ENCODE data around the gene PGLYRP4.
"Not testable (repeated sequence)": the region's sequence is repeated elsewhere in the genome, so short reads cannot be mapped to it uniquely, and the experiment has no call there.

The PGLYRP4 gene

DNA sequence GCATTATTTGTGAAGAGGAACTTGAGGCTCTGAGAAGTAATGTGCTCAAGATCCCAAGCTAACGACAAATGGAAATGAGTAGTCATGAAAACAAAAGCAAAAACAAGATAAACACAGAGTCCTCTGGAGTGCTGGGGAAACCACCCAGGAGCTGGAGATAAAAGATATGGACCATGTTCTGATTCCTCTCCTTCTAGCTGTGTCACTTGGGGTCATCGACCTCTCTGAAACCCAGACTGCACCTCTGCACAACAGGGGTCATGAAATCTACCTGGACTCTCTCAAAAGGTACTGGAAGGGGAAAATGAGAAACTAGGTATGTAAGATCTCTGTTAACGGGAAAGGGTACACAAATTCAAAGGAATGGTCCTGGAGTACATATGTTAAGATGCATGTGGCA is 6.5 kb downstream of the PGLYRP4 start:
- Histone ChIP-seq H3K4me1 (ENCODE audit: control insufficient read depth, insufficient read depth, low read length) (no peaks in the 10 kb centered on the region), H3K27me3 (ENCODE audit: control insufficient read depth, insufficient read depth, low read length) (no peaks in the 10 kb centered on the region), H3K36me3 (ENCODE audit: control insufficient read depth, insufficient read depth, low read length) (no peaks in the 10 kb centered on the region), H3K9ac (ENCODE audit: low read length) (no peak overlapping the region), H3K4me3 (ENCODE audit: low read length) (no peak overlapping the region), H3K9me3 (ENCODE audit: control insufficient read depth, low read length) (no peaks in the 10 kb centered on the region)

DNA sequence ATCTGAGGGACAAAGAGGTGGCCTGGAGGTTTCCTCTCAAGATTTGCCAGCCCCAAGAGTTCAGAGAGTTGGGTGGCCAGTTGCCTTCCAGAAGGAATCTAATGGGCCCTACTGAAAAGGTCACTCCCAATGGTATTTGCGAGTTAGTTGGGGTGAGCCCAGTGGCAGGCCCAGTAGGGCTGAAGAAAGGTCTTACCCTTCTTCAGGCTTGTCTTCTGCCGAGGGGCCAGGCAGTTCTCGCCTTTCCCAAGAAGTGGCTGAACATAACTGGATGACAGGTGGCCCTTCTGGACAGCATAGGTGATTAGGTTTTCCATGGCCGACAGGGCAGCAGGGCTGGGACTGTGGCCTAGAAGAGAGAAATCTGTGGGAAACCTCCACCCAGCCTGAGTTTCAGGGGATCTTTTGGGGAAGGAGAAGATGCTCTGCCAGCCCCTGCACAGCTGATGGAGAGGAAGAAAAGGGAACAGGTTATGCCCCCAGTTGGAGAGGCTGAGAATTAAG is 7.2 kb downstream of the PGLYRP4 start:
- no peaks in the 10 kb centered on the region for H3K4me1 ChIP-seq (ENCODE audit: control insufficient read depth, insufficient read depth, low read length)
- no peaks in the 10 kb centered on the region for H3K9me3 ChIP-seq (ENCODE audit: control insufficient read depth, low read length)
- peaks cover 4% of the 10 kb centered on the region for H3K27me3 ChIP-seq (ENCODE audit: control insufficient read depth, insufficient read depth, low read length)
- no peak overlapping the region for H3K4me3 ChIP-seq (ENCODE audit: low read length)
- H3K36me3 ChIP-seq (ENCODE audit: control insufficient read depth, insufficient read depth, low read length), result no peaks in the 10 kb centered on the region
- no peak overlapping the region for H3K9ac ChIP-seq (ENCODE audit: low read length)

- Histone ChIP-seq H3K4me1 (ENCODE audit: control insufficient read depth, insufficient read depth, low read length) (no peaks in the 10 kb centered on the region), H3K4me3 (ENCODE audit: low read length) (no peak overlapping the region), H3K9ac (ENCODE audit: low read length) (no peak overlapping the region), H3K9me3 (ENCODE audit: control insufficient read depth, low read length) (no peaks in the 10 kb centered on the region), H3K27me3 (ENCODE audit: control insufficient read depth, insufficient read depth, low read length) (peaks cover 5% of the 10 kb centered on the region), H3K36me3 (ENCODE audit: control insufficient read depth, insufficient read depth, low read length) (no peaks in the 10 kb centered on the region)
These were observed 8.3 kb downstream of the PGLYRP4 start for GRCh38 chr1:153340356-153340755.

DNA sequence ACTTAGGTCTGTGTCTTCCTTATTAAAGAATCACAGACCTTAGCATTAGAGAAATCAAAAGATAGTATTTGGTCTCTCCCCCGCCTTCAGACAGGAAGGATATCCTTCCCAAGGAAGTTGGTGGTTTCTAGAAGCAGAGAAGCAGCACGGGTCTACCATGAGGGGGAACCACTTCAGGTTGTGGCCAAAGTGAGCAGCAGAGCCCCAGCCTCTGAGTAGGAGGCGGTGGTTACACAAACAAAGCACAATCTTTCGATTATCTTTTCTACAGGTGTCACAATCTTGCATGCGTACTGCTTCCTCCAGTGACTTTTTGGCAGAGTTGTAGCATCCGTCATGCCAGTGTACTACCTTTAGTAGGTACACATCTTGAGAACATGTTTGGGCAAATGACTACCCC is 8.8 kb downstream of the PGLYRP4 start:
- no peaks in the 10 kb centered on the region for H3K4me1 ChIP-seq (ENCODE audit: control insufficient read depth, insufficient read depth, low read length)
- no peak overlapping the region for H3K9ac ChIP-seq (ENCODE audit: low read length)
- H3K9me3 ChIP-seq (ENCODE audit: control insufficient read depth, low read length), result no peaks in the 10 kb centered on the region
- H3K27me3 ChIP-seq (ENCODE audit: control insufficient read depth, insufficient read depth, low read length), result peaks cover 5% of the 10 kb centered on the region
- H3K4me3 ChIP-seq (ENCODE audit: low read length), result no peak overlapping the region
- H3K36me3 ChIP-seq (ENCODE audit: control insufficient read depth, insufficient read depth, low read length), result no peaks in the 10 kb centered on the region

- Histone ChIP-seq H3K4me1 (ENCODE audit: control insufficient read depth, insufficient read depth, low read length) (no peaks in the 10 kb centered on the region), H3K36me3 (ENCODE audit: control insufficient read depth, insufficient read depth, low read length) (no peaks in the 10 kb centered on the region)
These were observed 10.4 kb downstream of the PGLYRP4 start for GRCh38 chr1:153337980-153338853.

DNA sequence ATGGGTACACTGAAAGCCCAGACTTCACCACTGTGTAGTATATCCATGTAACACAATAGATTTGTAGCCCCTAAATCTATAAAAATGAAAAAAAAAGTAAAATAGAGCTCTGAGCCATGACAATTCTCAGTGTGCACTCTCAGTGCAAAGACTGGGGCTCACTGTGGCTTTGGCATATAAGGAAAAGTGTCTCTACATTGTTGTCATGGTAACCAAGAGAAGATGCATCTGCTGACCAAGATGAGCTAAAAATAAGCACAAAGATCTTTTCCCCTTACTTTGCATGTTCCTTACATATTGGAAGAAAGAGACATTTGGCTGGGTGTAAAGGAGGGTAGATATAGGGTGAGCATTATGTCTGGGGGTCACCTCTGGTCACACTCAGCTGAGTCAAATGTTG is 12.0 kb downstream of the PGLYRP4 start:
- H3K9ac ChIP-seq (ENCODE audit: low read length), result no peak overlapping the region
- H3K27me3 ChIP-seq (ENCODE audit: control insufficient read depth, insufficient read depth, low read length), result peaks cover 5% of the 10 kb centered on the region
- no peaks in the 10 kb centered on the region for H3K4me1 ChIP-seq (ENCODE audit: control insufficient read depth, insufficient read depth, low read length)
- no peaks in the 10 kb centered on the region for H3K9me3 ChIP-seq (ENCODE audit: control insufficient read depth, low read length)
- no peak overlapping the region for H3K4me3 ChIP-seq (ENCODE audit: low read length)
- H3K36me3 ChIP-seq (ENCODE audit: control insufficient read depth, insufficient read depth, low read length), result no peaks in the 10 kb centered on the region

More at GRCh38 chr1:153337980-153338853, 10.4 kb downstream of the PGLYRP4 start:
- Histone ChIP-seq H3K4me3 (ENCODE audit: low read length) (no peak overlapping the region), H3K27me3 (ENCODE audit: control insufficient read depth, insufficient read depth, low read length) (peaks cover 5% of the 10 kb centered on the region), H3K9ac (ENCODE audit: low read length) (no peak overlapping the region), H3K9me3 (ENCODE audit: control insufficient read depth, low read length) (no peaks in the 10 kb centered on the region)

DNA sequence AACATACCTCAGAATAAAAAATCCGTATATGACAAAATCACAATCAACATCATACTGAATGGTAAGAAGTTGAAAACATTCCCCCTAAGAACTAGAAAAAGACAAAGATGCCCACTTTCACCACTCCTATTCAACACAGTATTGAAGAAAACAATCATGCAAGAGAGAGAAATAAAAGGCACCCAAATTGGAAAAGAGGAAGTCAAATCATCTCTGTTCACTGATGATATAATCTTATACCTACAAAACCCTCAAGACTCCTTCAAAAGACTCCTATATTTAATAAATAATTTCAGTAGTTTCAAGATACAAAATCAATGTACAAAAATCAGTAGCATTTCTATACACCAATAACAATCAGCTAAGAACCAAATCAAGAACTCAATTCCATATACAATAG is 14.7 kb downstream of the PGLYRP4 start:
- Histone ChIP-seq H3K36me3 (ENCODE audit: control insufficient read depth, insufficient read depth, low read length) (no peaks in the 10 kb centered on the region), H3K9me3 (ENCODE audit: control insufficient read depth, low read length) (no peaks in the 10 kb centered on the region), H3K4me1 (ENCODE audit: control insufficient read depth, insufficient read depth, low read length) (no peaks in the 10 kb centered on the region), H3K4me3 (ENCODE audit: low read length) (no peak overlapping the region), H3K27me3 (ENCODE audit: control insufficient read depth, insufficient read depth, low read length) (peaks cover 8% of the 10 kb centered on the region), H3K9ac (ENCODE audit: low read length) (no peak overlapping the region)

- Histone ChIP-seq H3K36me3 (ENCODE audit: control insufficient read depth, insufficient read depth, low read length) (no peaks in the 10 kb centered on the region), H3K9ac (ENCODE audit: low read length) (no peak overlapping the region)
These were observed 23.7 kb downstream of the PGLYRP4 start for GRCh38 chr1:153324912-153325311.

GRCh38 chr1:153322568-153322967 is 26.1 kb downstream of the PGLYRP4 start:
- no peak overlapping the region for H3K4me3 ChIP-seq (ENCODE audit: low read length)

More at GRCh38 chr1:153324912-153325311, 23.7 kb downstream of the PGLYRP4 start:
- Histone ChIP-seq H3K4me3 (ENCODE audit: low read length) (no peak overlapping the region), H3K4me1 (ENCODE audit: control insufficient read depth, insufficient read depth, low read length) (no peaks in the 10 kb centered on the region), H3K9me3 (ENCODE audit: control insufficient read depth, low read length) (no peaks in the 10 kb centered on the region), H3K27me3 (ENCODE audit: control insufficient read depth, insufficient read depth, low read length) (no peaks in the 10 kb centered on the region)

DNA sequence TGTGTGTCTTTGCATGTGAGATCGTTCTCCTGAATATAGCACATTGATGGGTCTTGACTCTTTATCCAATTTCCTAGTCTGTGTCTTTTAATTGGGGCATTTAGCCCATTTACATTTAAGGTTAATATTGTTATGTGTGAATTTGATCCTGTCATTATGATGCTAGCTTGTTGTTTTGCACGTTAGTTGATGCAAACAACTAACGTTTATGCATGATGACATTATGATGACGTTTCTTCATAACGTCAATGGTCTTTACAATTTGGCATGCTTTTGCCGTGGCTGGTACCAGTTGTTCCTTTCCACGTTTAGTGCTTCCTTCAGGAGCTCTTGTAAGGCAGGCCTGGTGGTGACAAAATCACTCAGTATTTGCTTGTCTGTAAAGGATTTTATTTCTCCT is 30.5 kb downstream of the PGLYRP4 start:
- not testable (repeated sequence) for H3K27me3 ChIP-seq (ENCODE audit: control insufficient read depth, insufficient read depth, low read length); H3K4me1 ChIP-seq (ENCODE audit: control insufficient read depth, insufficient read depth, low read length); H3K4me3 ChIP-seq (ENCODE audit: low read length); H3K9ac ChIP-seq (ENCODE audit: low read length); H3K36me3 ChIP-seq (ENCODE audit: control insufficient read depth, insufficient read depth, low read length); H3K9me3 ChIP-seq (ENCODE audit: control insufficient read depth, low read length)

More at GRCh38 chr1:153322568-153322967, 26.1 kb downstream of the PGLYRP4 start:
- no peak overlapping the region for H3K9ac ChIP-seq (ENCODE audit: low read length)
- H3K4me1 ChIP-seq (ENCODE audit: control insufficient read depth, insufficient read depth, low read length), result no peaks in the 10 kb centered on the region
- H3K27me3 ChIP-seq (ENCODE audit: control insufficient read depth, insufficient read depth, low read length), result no peaks in the 10 kb centered on the region
- H3K36me3 ChIP-seq (ENCODE audit: control insufficient read depth, insufficient read depth, low read length), result no peaks in the 10 kb centered on the region
- H3K9me3 ChIP-seq (ENCODE audit: control insufficient read depth, low read length), result no peaks in the 10 kb centered on the region

DNA sequence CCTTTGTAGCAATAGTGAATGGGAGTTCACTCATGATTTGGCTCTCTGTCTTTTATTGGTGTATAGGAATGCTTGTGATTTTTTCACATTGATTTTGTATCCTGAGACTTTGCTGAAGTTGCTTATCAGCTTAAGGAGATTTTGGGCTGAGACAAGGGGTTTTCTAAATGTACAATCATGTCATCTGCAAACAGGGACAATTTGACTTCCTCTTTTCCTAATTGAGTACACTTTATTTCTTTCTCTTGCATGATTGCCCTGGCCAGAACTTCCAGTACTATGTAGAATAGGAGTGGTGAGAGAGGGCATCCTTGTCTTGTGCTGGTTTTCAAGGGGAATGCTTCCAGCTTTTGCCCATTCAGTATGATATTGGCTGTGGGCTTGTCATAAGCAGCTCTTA is 32.6 kb downstream of the PGLYRP4 start:
- not testable (repeated sequence) for H3K9me3 ChIP-seq (ENCODE audit: control insufficient read depth, low read length); H3K4me3 ChIP-seq (ENCODE audit: low read length); H3K4me1 ChIP-seq (ENCODE audit: control insufficient read depth, insufficient read depth, low read length); H3K27me3 ChIP-seq (ENCODE audit: control insufficient read depth, insufficient read depth, low read length); H3K9ac ChIP-seq (ENCODE audit: low read length); H3K36me3 ChIP-seq (ENCODE audit: control insufficient read depth, insufficient read depth, low read length)

DNA sequence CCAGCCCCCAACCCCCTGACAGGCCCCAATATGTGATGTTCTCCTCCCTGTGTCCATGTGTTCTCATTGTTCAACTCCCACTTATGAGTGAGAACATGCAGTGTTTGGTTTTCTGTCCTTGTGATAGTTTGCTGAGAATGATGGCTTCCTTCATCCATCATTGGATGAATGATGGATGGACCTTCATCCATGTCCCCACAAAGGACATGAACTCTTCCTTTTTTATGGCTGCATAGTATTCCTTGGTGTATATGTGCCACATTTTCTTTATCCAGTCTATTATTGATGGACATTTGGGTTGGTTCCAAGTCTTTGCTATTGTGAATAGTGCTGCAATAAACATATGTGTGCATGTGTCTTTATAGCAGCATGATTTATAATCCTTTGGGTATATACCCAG is 34.3 kb downstream of the PGLYRP4 start:
- not testable (repeated sequence) for H3K9ac ChIP-seq (ENCODE audit: low read length); H3K4me1 ChIP-seq (ENCODE audit: control insufficient read depth, insufficient read depth, low read length); H3K36me3 ChIP-seq (ENCODE audit: control insufficient read depth, insufficient read depth, low read length); H3K9me3 ChIP-seq (ENCODE audit: control insufficient read depth, low read length); H3K27me3 ChIP-seq (ENCODE audit: control insufficient read depth, insufficient read depth, low read length); H3K4me3 ChIP-seq (ENCODE audit: low read length)
